ENCODE data around the gene SRGAP2B. TPM values are rescaled to one million over a fixed set of nuclear protein-coding genes. Genes with fewer than 3 reads are reported as not detected.
"Not testable (repeated sequence)": the region's sequence is repeated elsewhere in the genome, so short reads cannot be mapped to it uniquely, and the experiment has no call there.

The SRGAP2B gene
- total and polyA plus RNA-seq, 4 donors, result 2.4 to 14.3 (median 6.2) TPM

- DNase-seq (ENCODE audit: low spot score); H3K4me1 ChIP-seq (ENCODE audit: control insufficient read depth in 4 of 4, insufficient read depth in 4 of 4, low read length in 3 of 4); H3K4me3 ChIP-seq (ENCODE audit: low read depth in 1 of 3, low read length in 3 of 3); H3K27ac ChIP-seq (ENCODE audit: low read depth in 1 of 2, low read length in 2 of 2); H3K9ac ChIP-seq (ENCODE audit: low read depth in 1 of 2, low read length in 2 of 2); H3K36me3 ChIP-seq (ENCODE audit: control insufficient read depth in 4 of 4, insufficient read depth in 3 of 4, low read depth in 1 of 4, low read length in 3 of 4); H3K27me3 ChIP-seq (ENCODE audit: control insufficient read depth in 4 of 4, insufficient read depth in 4 of 4, low read length in 3 of 4); H3K9me3 ChIP-seq (ENCODE audit: control insufficient read depth in 4 of 4, low read length in 3 of 4): not testable (repeated sequence)
- WGBS, result 80% methylated on average over 1 of the region's 4 CpGs
Observed at GRCh38 chr1:145000743-145001326, 94.3 kb downstream of the SRGAP2B start.

GRCh38 chr1:145000074-145000742 is 94.9 kb downstream of the SRGAP2B start:
- DNase-seq (ENCODE audit: low spot score), result not testable (repeated sequence)

GRCh38 chr1:144998981-144999273 is 96.2 kb downstream of the SRGAP2B start:
- H3K27me3 ChIP-seq (ENCODE audit: control insufficient read depth in 4 of 4, insufficient read depth in 4 of 4, low read length in 3 of 4); H3K4me3 ChIP-seq (ENCODE audit: low read depth in 1 of 3, low read length in 3 of 3); H3K4me1 ChIP-seq (ENCODE audit: control insufficient read depth in 4 of 4, insufficient read depth in 4 of 4, low read length in 3 of 4); H3K9me3 ChIP-seq (ENCODE audit: control insufficient read depth in 4 of 4, low read length in 3 of 4); H3K9ac ChIP-seq (ENCODE audit: low read depth in 1 of 2, low read length in 2 of 2); H3K36me3 ChIP-seq (ENCODE audit: control insufficient read depth in 4 of 4, insufficient read depth in 3 of 4, low read depth in 1 of 4, low read length in 3 of 4); DNase-seq (ENCODE audit: low spot score); H3K27ac ChIP-seq (ENCODE audit: low read depth in 1 of 2, low read length in 2 of 2): not testable (repeated sequence)
- WGBS, result 98% methylated on average over 1 of the region's 2 CpGs

More at GRCh38 chr1:145000074-145000742, 94.9 kb downstream of the SRGAP2B start:
- not testable (repeated sequence) for H3K9ac ChIP-seq (ENCODE audit: low read depth in 1 of 2, low read length in 2 of 2); H3K9me3 ChIP-seq (ENCODE audit: control insufficient read depth in 4 of 4, low read length in 3 of 4); H3K4me3 ChIP-seq (ENCODE audit: low read depth in 1 of 3, low read length in 3 of 3); H3K4me1 ChIP-seq (ENCODE audit: control insufficient read depth in 4 of 4, insufficient read depth in 4 of 4, low read length in 3 of 4); H3K27ac ChIP-seq (ENCODE audit: low read depth in 1 of 2, low read length in 2 of 2); H3K27me3 ChIP-seq (ENCODE audit: control insufficient read depth in 4 of 4, insufficient read depth in 4 of 4, low read length in 3 of 4); H3K36me3 ChIP-seq (ENCODE audit: control insufficient read depth in 4 of 4, insufficient read depth in 3 of 4, low read depth in 1 of 4, low read length in 3 of 4)
- WGBS, result no CpG with 5 or more reads among the region's 5 CpGs

GRCh38 chr1:144998134-144998980 is 96.8 kb downstream of the SRGAP2B start:
- not testable (repeated sequence) for H3K9ac ChIP-seq (ENCODE audit: low read depth in 1 of 2, low read length in 2 of 2); H3K9me3 ChIP-seq (ENCODE audit: control insufficient read depth in 4 of 4, low read length in 3 of 4); DNase-seq (ENCODE audit: low spot score); H3K4me3 ChIP-seq (ENCODE audit: low read depth in 1 of 3, low read length in 3 of 3); H3K4me1 ChIP-seq (ENCODE audit: control insufficient read depth in 4 of 4, insufficient read depth in 4 of 4, low read length in 3 of 4); H3K27me3 ChIP-seq (ENCODE audit: control insufficient read depth in 4 of 4, insufficient read depth in 4 of 4, low read length in 3 of 4); H3K36me3 ChIP-seq (ENCODE audit: control insufficient read depth in 4 of 4, insufficient read depth in 3 of 4, low read depth in 1 of 4, low read length in 3 of 4); H3K27ac ChIP-seq (ENCODE audit: low read depth in 1 of 2, low read length in 2 of 2)
- WGBS, result 94% methylated on average over 3 of the region's 5 CpGs

GRCh38 chr1:144995833-144996410 is 99.2 kb downstream of the SRGAP2B start:
- not testable (repeated sequence) for H3K4me3 ChIP-seq (ENCODE audit: low read depth in 1 of 3, low read length in 3 of 3); H3K4me1 ChIP-seq (ENCODE audit: control insufficient read depth in 4 of 4, insufficient read depth in 4 of 4, low read length in 3 of 4); H3K36me3 ChIP-seq (ENCODE audit: control insufficient read depth in 4 of 4, insufficient read depth in 3 of 4, low read depth in 1 of 4, low read length in 3 of 4); H3K27me3 ChIP-seq (ENCODE audit: control insufficient read depth in 4 of 4, insufficient read depth in 4 of 4, low read length in 3 of 4); H3K9me3 ChIP-seq (ENCODE audit: control insufficient read depth in 4 of 4, low read length in 3 of 4); DNase-seq (ENCODE audit: low spot score); H3K27ac ChIP-seq (ENCODE audit: low read depth in 1 of 2, low read length in 2 of 2); H3K9ac ChIP-seq (ENCODE audit: low read depth in 1 of 2, low read length in 2 of 2)

GRCh38 chr1:144992915-144993314 is 102.2 kb downstream of the SRGAP2B start:
- WGBS, result 83% methylated on average over 1 of the region's 1 CpG
- not testable (repeated sequence) for DNase-seq (ENCODE audit: low spot score); H3K27ac ChIP-seq (ENCODE audit: low read depth in 1 of 2, low read length in 2 of 2); H3K9ac ChIP-seq (ENCODE audit: low read depth in 1 of 2, low read length in 2 of 2); H3K36me3 ChIP-seq (ENCODE audit: control insufficient read depth in 4 of 4, insufficient read depth in 3 of 4, low read depth in 1 of 4, low read length in 3 of 4); H3K4me1 ChIP-seq (ENCODE audit: control insufficient read depth in 4 of 4, insufficient read depth in 4 of 4, low read length in 3 of 4); H3K9me3 ChIP-seq (ENCODE audit: control insufficient read depth in 4 of 4, low read length in 3 of 4); H3K4me3 ChIP-seq (ENCODE audit: low read depth in 1 of 3, low read length in 3 of 3); H3K27me3 ChIP-seq (ENCODE audit: control insufficient read depth in 4 of 4, insufficient read depth in 4 of 4, low read length in 3 of 4)

- H3K9me3 ChIP-seq (ENCODE audit: control insufficient read depth in 4 of 4, low read length in 3 of 4); H3K27me3 ChIP-seq (ENCODE audit: control insufficient read depth in 4 of 4, insufficient read depth in 4 of 4, low read length in 3 of 4); H3K4me1 ChIP-seq (ENCODE audit: control insufficient read depth in 4 of 4, insufficient read depth in 4 of 4, low read length in 3 of 4); H3K4me3 ChIP-seq (ENCODE audit: low read depth in 1 of 3, low read length in 3 of 3); H3K27ac ChIP-seq (ENCODE audit: low read depth in 1 of 2, low read length in 2 of 2); H3K36me3 ChIP-seq (ENCODE audit: control insufficient read depth in 4 of 4, insufficient read depth in 3 of 4, low read depth in 1 of 4, low read length in 3 of 4); H3K9ac ChIP-seq (ENCODE audit: low read depth in 1 of 2, low read length in 2 of 2); DNase-seq (ENCODE audit: low spot score): not testable (repeated sequence)
- WGBS, result 98% methylated on average over 12 of the region's 29 CpGs
Observed at GRCh38 chr1:144990611-144991010, 104.5 kb downstream of the SRGAP2B start.

GRCh38 chr1:144987131-144987530 is 108.0 kb downstream of the SRGAP2B start:
- H3K9me3 ChIP-seq (ENCODE audit: control insufficient read depth in 4 of 4, low read length in 3 of 4); H3K4me3 ChIP-seq (ENCODE audit: low read depth in 1 of 3, low read length in 3 of 3); H3K9ac ChIP-seq (ENCODE audit: low read depth in 1 of 2, low read length in 2 of 2); H3K36me3 ChIP-seq (ENCODE audit: control insufficient read depth in 4 of 4, insufficient read depth in 3 of 4, low read depth in 1 of 4, low read length in 3 of 4); H3K4me1 ChIP-seq (ENCODE audit: control insufficient read depth in 4 of 4, insufficient read depth in 4 of 4, low read length in 3 of 4); H3K27me3 ChIP-seq (ENCODE audit: control insufficient read depth in 4 of 4, insufficient read depth in 4 of 4, low read length in 3 of 4); DNase-seq (ENCODE audit: low spot score); H3K27ac ChIP-seq (ENCODE audit: low read depth in 1 of 2, low read length in 2 of 2): not testable (repeated sequence)
- WGBS, result no CpG with 5 or more reads among the region's 2 CpGs

All from liver (tissue), 9 donors.